Measurements from ENCODE around the gene FARP1.
A peak's percentile ranks its signal among the peaks of the same experiment; 100 is the strongest.
"Not testable (repeated sequence)": the region's sequence is repeated elsewhere in the genome, so short reads cannot be mapped to it uniquely, and the experiment has no call there.

FARP1 gene

GRCh38 chr13:98267080-98267912 lies 124.4 kb downstream of the FARP1 start:
- FAIRE-seq: no peak

DNA sequence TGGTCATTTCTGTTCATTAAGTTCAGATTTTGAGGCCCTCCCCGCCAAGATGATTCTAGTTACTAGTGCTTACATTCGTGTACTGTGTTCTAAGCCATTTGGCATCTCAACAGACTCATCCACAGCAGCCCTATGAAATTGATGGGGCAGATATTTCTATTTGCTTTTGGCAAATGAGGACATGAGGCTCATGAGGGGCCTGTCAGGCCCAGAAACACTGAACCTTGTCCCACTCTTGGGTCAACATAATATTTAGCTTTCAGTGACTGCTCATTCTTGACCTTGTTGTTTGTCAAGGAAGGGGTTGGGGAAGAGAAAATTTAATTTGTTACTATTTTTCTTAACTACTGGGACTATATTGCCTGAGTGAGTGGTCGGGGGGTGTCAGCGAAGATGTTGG lies 126.5 kb downstream of the FARP1 start:
- FAIRE-seq: no peak

DNA sequence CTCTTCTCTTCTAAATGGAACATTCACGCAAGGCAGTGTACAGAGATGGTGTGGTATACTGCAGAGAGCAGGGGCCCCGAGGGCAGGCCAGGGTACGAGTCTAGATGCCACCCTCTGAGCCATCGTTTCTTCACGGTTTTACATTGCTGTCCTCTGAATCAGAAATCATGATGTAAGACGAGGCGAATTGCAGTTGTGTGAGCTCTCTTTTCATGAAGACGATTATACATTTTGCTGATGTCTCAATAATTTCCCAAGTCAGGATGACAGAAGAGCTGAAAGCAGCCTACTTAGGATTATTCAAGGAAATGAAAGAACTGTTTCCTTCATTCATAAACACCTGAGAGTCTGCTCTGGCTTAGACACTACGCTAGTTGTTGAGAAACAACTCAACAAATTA lies 127.9 kb downstream of the FARP1 start:
- no peak for FAIRE-seq

- FAIRE-seq: not testable (repeated sequence)
Measured at GRCh38 chr13:98271646-98272045, 128.8 kb downstream of the FARP1 start.

DNA sequence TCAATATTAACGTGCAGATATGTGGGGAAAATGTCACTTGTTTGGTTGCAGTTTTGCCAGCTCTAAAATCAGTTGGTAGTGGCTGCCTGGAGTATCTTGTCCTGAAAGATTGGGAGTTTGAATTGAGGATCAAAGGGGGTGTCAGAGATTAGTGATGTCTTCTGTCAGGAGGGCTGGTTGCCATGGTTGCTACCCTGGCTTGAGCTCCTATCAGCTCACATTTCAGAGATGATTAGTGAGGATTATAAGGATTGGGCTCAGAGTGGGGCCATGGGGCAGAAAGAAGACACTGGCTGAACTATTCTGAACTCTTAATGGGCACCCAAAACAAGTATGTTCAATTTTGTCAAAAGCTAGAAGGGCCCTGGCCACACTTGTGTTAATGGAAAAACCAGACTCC lies 129.7 kb downstream of the FARP1 start:
- FAIRE-seq: no peak

DNA sequence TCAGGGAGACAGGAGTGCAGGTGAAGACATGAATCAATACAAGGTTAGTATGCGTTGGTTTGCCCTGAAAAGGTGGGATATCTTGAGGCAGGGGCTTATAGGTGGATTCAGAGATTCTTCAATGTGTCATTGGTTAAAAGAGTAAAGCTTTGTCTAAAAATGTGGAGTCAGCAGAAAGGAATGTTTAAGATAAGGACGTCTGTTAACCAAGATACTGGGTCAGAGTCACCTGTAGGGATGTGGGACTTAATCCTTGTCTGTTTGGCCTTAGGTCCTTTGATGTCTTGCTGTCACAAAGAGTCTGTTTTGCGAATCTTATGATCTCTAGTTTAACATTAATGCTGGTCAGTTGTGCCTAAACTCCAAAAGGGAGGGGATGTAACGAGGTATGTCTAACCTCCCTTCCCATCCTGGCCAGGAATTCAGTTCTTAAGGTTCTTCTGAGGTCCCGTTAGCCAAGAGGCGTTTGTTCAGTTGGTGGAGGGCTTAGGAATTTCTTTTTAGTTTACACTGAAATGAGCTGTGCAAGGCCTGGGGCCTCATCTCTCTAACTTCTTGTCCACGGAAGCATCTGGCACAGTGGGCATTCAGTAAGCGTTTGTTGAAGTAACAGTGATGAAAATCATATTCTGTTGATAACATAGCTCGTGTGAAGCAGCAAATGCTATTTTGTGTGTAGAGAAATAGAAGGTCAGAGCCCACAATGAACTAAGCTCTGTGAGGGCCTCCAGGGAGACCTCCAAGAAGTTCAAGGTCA lies 130.4 kb downstream of the FARP1 start:
- FAIRE-seq: no peak

DNA sequence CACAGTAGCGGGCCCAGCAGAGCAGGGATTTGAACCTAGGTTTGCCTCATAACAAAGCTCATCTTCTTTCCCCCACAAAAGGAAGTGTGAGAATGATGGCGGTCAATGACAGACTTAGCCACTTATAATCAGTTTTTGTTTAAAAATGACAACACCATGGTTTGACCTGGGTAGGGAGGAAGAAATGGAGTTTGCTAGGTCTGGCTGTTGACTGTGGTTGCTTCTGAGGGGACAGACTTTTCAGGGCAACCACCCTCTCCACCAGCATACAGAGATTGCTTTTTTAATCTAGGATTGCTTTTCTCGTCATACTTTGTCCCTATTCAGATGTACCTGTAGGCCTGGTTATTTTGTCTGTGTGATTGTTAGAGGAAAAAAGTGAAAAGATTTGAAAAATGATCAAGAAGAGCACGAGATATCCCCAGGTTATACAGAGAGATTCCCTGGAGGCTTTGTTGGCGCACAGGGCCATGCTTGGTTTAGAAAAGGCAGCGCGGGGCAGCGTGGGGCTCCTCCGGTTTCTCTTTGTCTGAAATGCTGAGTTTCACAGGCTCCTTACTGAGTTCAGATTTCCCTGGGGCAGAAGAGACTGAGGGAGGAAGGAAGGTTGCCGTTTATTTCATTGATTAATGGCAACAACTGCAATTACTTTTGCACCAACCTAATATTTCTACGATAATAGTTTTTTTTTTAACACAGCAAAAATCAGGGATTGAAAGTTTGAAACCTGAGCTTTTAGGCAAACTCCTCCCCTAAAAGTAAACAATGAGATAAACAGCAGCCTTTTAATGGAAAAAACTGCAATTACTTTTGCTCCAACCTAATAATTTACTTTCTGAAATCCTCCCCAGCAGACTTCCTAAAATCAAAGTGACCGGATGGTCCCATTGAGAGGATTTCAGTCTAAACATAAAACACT lies 131.2 kb downstream of the FARP1 start:
- FAIRE-seq: peak; percentile 47

DNA sequence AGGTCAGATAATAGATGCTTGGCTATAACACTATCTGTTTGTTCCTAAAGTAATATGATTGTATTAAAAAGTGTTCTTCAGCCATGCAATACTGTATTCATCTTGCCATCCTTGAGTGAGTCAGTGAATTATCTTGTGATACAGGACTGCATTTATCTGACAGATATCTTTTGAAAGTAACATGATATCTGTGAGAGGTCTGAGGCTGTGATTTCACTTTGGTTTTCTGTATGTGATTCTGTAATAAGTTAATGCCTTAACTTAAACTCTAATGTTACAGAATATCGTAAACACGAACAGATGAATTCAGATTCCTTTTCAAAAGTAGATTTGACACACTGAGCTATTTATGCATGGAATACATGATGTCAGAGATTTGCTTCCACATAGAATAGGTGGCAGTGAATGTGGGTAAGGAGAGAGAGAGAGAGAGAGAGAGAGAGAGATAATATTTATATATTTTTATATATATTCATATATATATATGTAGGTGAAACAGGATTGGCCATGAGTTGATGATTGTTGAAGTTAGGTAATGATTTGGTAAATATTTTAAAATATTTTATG lies 132.1 kb downstream of the FARP1 start:
- no peak for FAIRE-seq

DNA sequence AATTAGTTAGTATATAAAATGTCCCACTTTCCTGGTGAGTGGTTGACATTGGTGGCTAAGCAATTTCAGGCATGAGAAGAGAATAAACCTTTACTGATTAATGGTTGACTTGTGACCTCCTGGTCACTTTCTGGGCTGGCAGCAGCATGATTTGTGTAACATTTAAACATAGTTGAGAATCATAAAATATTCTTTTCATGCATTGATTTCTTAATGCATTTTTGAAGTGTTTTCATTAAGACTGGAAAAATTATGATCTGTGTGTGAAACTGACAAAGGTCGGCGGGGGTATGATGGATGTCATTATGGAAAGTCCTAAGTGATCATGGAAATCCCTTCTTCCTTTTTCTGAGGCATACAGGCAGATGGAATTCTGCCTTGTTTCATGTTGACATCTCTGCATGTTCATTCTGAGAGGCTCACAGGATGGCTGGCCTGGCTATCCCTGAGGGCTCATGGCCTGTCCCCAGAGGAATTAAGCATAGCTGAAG lies 132.8 kb downstream of the FARP1 start:
- FAIRE-seq: no peak

DNA sequence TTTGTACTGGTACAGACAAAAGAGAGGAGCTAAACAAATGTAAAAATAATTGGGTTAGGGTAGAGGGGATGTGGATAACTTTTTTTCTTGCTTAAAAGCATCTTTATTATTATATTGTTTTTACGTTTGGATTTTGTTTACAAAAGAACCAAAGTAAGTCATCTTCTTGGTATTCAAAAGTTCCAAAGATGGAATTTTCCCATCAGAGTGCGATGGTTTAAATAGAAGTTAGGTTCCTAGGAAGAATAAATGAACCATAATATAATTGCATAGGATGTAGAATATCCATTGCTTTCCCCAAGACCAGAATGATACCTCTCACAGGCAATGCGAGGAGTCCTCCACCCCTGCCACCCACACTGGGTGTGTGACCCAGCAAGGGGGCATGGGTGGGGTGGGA lies 133.6 kb downstream of the FARP1 start:
- FAIRE-seq: no peak

- FAIRE-seq: no peak
Measured at GRCh38 chr13:98278068-98278724, 135.3 kb downstream of the FARP1 start.

- FAIRE-seq: no peak
Measured at GRCh38 chr13:98279473-98280175, 136.7 kb downstream of the FARP1 start.

GRCh38 chr13:98280176-98280510 lies 137.2 kb downstream of the FARP1 start:
- FAIRE-seq: no peak

DNA sequence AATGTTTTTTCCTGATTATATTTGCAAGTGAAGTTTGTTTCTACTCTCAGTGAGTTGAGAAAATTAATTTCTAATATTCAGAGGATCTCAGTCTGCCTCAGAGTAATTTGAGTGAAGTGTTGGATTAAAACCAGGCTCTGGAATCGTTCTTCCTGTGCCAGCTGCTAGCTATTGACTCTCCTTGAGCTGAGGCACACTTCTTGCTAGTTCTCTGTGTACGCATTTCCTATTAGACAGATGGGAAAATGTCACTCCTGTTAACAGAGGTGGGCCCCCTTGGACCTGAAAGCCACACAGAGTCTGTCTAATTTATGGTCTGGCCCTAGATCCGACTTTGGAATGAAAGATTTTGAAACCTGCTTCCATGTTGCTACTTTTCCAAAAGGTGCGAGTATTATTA lies 141.8 kb downstream of the FARP1 start:
- FAIRE-seq: no peak

GRCh38 chr13:98285317-98285716 lies 142.4 kb downstream of the FARP1 start:
- peak; percentile 93 for FAIRE-seq

- FAIRE-seq: no peak
Measured at GRCh38 chr13:98285852-98286594, 143.1 kb downstream of the FARP1 start.

- FAIRE-seq: peak; percentile 65
Measured at GRCh38 chr13:98286799-98287198, 143.9 kb downstream of the FARP1 start.

- FAIRE-seq: no peak
Measured at GRCh38 chr13:98288211-98288610, 145.3 kb downstream of the FARP1 start.

- FAIRE-seq: no peak
Measured at GRCh38 chr13:98289339-98289945, 146.5 kb downstream of the FARP1 start.

GRCh38 chr13:98290261-98290660 lies 147.4 kb downstream of the FARP1 start:
- FAIRE-seq: no peak

All from islet of Langerhans (tissue), 1 donor.